GM18508 (cell line): Measurements from ENCODE around the gene TBC1D5.
"Not testable (repeated sequence)": the region's sequence is repeated elsewhere in the genome, so short reads cannot be mapped to it uniquely, and the experiment has no call there.

Experiments used
- ATAC-seq: cut with Tn5 transposase; IDR thresholded peaks from one replicate; pipeline ENCODE4 v1.9.1; 2021; ENCODE audit warnings: moderate number of reproducible peaks; ENCODE audit not compliant: insufficient read depth, unreplicated experiment

TBC1D5 gene, protein sequence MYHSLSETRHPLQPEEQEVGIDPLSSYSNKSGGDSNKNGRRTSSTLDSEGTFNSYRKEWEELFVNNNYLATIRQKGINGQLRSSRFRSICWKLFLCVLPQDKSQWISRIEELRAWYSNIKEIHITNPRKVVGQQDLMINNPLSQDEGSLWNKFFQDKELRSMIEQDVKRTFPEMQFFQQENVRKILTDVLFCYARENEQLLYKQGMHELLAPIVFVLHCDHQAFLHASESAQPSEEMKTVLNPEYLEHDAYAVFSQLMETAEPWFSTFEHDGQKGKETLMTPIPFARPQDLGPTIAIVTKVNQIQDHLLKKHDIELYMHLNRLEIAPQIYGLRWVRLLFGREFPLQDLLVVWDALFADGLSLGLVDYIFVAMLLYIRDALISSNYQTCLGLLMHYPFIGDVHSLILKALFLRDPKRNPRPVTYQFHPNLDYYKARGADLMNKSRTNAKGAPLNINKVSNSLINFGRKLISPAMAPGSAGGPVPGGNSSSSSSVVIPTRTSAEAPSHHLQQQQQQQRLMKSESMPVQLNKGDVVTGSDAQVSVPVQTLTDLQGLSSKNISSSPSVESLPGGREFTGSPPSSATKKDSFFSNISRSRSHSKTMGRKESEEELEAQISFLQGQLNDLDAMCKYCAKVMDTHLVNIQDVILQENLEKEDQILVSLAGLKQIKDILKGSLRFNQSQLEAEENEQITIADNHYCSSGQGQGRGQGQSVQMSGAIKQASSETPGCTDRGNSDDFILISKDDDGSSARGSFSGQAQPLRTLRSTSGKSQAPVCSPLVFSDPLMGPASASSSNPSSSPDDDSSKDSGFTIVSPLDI

GRCh38 chr3:17742102-17742879 lies at the start of gene TBC1D5:
TSS of gene TBC1D5 (minus strand) at chr3:17742631. CDS start at chr3:17508570, 234,061 bp downstream.
- peak; percentile 45 for ATAC-seq

- no peak for ATAC-seq
Measured at GRCh38 chr3:17783426-17783825, 41.0 kb upstream of the TBC1D5 start.

DNA sequence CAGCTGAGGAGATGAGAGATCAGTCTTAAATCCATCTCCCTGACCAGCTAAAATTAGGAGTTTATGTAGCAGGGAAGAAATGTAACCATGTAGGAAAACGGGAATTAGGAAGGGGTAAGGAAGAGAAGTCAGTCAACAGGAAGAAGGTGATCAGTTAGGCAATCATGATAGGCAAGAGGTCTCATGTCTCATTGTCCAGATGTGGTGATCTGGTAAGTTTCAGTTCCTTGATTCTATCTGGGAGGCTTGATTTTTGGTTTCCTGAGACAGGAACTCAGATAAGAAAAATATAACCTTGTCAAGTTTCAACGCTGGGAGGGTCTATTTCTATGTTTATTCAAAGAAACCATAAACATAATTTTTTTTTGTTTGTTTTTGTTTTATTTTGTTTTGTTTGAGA lies 40.3 kb upstream of the TBC1D5 start:
- no peak for ATAC-seq

DNA sequence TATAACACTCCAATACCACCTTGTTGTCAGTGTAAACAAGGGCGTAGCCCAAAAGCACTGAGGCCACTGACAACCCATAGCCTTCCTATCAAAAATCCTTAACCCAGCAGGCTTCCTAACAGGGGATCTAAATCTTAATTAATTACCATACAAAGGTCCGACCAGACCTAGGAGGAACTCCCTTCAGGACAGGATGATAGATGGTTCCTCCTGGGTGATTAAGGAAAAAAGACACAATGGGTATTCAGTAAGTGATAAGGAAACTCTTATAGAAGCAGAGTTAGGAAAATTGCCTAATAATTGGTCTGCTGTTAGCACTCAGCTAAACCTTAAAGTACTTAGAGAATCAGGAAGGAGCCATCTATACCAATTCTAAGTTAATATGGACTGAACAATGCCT lies 37.9 kb upstream of the TBC1D5 start:
- not testable (repeated sequence) for ATAC-seq

GRCh38 chr3:17779304-17780250 lies 37.1 kb upstream of the TBC1D5 start:
- not testable (repeated sequence) for ATAC-seq

DNA sequence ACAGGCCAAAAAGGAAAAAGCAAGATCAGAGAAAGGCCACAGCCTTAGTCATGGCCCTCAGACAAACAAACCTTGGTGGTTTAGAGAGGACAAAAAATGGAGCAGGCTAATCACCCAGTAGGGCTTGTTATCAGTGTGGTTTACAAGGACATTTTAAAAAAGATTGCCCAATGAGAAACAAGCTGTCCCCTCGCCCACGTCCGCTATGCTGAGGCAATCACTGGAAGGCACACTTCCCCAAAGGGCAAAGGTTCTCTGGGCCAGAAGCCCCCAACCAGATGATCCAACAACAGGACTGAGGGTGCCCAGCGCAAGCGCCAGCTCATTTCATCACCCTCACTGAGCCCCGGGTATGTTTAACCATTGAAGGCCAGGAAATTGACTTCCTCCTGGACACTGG lies 34.9 kb upstream of the TBC1D5 start:
- not testable (repeated sequence) for ATAC-seq

DNA sequence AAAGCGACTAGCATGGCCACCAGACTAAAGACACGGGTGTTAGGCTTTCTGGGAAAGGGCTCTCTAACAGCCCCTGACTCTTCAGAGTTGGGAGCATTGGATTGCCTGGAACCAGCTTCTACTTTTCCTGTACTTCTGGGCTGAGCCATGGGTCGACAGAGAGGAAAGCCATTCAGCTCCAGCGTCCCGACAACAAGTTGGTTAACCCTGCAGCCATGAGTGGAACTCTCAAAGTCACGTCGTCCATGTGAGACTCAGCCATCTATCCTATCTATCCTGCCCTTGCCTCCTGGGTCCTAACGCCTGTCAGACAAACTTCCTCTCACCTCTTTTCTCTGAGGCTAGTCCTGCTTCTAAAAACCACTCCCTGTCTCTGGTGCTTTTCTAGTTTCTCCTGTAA lies 32.6 kb upstream of the TBC1D5 start:
- ATAC-seq = no peak

DNA sequence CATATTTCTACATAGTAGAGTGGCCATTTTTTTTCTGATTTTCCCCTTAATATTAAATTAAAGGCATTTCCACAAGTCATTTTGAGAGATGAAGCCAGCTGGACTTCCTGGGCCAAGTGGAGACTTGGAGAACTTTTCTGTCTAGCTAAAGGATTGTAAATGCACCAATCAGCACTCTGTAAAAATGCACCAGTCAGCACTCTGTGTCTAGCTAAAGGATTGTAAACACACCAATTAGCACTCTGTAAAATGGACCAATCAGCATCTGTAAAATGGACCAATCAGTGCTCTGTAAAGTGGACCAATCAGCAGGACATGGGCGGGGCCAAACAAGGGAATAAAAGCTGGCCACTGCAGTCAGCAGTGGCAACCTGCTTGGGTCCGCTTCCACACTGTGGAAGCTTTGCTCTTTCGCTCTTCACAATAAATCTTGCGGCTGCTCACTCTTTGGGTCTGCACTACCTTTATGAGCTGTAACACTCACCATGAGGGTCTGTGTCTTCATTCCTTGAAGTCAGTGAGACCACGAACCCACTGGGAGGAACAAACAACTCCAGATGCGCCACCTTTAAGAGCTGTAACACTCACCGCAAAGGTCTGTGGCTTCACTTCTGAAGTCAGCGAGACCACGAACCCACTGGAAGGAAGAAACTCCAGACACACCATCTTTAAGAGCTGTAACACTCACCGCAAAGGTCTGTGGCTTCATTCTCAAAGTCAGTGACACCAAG lies 31.9 kb upstream of the TBC1D5 start:
- ATAC-seq = not testable (repeated sequence)

DNA sequence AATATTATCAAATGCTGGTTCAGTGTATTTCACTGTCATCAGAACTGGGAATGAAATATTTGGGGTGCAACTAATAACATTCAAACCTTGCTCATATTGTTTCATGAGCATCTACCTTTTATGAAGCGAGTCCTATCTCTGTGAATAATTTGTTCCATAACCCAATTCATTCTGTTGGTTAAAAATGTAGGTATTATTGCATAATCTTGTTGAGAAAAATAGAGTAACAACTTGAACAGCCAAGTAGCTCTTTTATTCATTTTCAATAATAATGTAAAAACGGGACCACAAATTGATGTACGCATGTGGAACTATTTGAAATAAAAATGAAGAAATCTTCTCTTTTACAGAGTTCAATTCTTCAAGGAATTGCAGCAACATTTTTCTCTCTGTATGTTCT lies 30.1 kb upstream of the TBC1D5 start:
- ATAC-seq = no peak

DNA sequence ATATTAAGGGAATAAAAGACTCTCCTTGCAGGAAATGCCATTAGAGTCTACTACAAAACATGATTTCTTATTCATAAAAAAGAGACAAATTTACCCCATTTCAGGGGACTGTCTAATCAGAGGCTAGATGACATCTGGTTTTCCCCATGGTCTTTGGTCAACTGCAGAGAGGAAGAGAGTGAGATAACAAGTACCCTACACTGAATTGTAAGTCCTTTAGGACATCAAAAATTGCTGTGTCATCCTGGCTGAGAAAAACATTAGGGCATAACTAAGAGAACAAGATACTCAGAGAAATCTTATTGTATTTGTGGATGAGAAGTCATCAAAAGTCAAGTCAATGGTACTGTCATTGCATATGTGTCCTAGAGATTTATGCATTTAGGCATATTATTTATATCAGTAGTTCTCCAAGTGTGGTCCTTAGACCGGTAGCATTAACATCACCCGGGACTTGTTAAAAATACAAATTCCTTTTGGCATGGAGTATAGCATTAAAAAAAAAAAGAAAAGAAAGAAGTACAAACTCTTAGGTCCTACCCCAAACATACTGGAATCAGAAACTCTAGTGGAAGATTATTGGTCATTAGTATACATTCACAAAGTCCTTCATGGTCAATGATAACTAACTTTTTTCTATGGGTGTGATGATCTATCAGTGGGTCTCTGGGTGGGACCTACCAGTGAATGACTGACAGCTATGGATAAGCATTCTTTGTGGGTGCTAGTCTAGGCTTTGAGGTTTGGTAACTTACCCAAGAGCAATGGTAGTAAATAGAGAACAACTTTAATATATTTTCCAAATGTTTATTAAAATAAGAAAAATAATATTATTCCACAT lies 29.0 kb upstream of the TBC1D5 start:
- no peak for ATAC-seq

GRCh38 chr3:17770682-17771081 lies 28.3 kb upstream of the TBC1D5 start:
- ATAC-seq = no peak

DNA sequence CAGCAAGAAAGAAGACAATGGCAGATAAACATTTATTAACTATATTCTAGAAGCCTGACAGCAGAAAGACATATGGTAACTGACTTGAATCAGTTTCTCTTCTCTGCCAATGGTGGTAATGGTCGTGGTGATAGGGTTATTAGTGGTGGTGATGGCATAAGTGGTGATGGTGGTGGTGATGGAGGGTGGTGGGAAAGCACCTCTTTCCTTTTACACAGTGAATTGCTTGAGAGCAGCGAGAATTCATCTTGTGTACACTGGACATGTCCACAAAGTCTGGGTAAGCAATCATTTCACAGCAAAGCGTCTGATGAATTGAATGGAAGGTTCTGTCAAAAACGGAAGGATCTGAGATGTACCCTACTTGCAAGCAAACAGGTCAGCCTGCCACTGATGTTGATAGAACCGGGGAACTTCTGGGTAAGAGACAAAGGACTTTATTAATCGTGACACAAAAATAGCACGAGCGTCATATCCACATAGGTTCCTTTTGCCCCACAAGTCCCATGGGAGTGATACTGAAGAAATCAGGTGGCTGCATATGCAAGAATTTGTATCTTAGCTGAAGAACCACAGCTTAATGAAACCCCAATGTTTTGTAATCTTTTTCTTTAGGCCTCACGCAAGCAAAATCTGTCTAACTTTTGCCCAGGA lies 23.5 kb upstream of the TBC1D5 start:
- ATAC-seq = peak; percentile 62

GRCh38 chr3:17761563-17761962 lies 19.1 kb upstream of the TBC1D5 start:
- ATAC-seq = no peak

- ATAC-seq = no peak
Measured at GRCh38 chr3:17759901-17760300, 17.5 kb upstream of the TBC1D5 start.

DNA sequence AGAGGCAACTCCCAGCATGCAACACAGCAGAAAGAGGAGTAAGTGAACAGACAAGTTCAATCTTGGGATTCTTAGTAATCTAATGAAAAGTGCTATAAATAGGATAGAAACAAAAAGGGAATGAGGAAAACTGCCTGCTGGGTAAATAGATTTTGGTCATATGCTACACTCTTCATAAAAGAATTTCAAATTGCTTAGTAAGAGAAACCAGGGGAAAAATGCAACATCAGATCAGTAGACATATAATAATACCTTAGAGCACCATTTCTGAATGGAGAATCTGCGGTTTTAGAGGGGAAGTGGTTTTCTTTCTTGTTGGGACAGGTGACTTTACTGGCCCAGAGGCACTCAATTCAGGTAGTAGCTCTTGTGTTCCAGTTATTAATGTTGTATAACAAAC lies 13.4 kb upstream of the TBC1D5 start:
- no peak for ATAC-seq

DNA sequence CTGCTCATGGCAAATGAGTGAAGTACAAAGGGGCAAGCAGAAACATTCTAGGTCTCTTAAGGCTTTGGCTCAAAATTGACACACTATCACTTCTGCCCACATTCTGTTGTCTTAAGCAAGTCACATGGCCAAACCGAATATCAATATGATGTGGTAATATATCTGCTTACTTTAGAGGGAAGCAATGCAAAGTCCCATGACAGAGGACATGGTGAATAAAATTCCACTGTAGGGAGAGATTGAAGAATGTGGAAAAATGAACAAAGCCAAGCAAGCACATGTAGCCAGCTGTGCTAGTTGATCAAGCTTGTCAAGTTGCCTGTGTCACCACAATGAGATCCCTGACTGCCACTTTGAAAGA lies 11.2 kb upstream of the TBC1D5 start:
- no peak for ATAC-seq

- no peak for ATAC-seq
Measured at GRCh38 chr3:17752876-17753631, 10.6 kb upstream of the TBC1D5 start.
